Neuron (in vitro differentiated cells): ENCODE results near the gene ZMYM5.
A peak's percentile ranks its signal among the peaks of the same experiment; 100 is the strongest.
"Not testable (repeated sequence)": the region's sequence is repeated elsewhere in the genome, so short reads cannot be mapped to it uniquely, and the experiment has no call there.

ENCODE experiments used
- H2AFZ ChIP-seq: one replicate; pipeline ENCODE4 v1.6.1; 2013; ENCODE audit warnings: low read depth, mild to moderate bottlenecking, inconsistent platforms, low read length, moderate library complexity
- H3K27me3 ChIP-seq: one replicate; pipeline ENCODE4 v1.6.1; 2013; ENCODE audit warnings: low read length; ENCODE audit not compliant: insufficient read depth
- H3K36me3 ChIP-seq: one replicate; pipeline ENCODE4 v1.6.1; 2013; ENCODE audit warnings: low read length; ENCODE audit not compliant: insufficient read depth
- H3K4me1 ChIP-seq: one replicate; pipeline ENCODE4 v1.6.1; 2013; ENCODE audit warnings: low read length; ENCODE audit not compliant: insufficient read depth
- H3K4me3 ChIP-seq: 2 replicates; pipeline ENCODE4 v1.5.1; 2013; ENCODE audit warnings: mild to moderate bottlenecking, low read length, moderate library complexity
- H3K9me3 ChIP-seq: one replicate; pipeline ENCODE4 v1.6.1; 2013; ENCODE audit warnings: low read length

ZMYM5 gene

DNA sequence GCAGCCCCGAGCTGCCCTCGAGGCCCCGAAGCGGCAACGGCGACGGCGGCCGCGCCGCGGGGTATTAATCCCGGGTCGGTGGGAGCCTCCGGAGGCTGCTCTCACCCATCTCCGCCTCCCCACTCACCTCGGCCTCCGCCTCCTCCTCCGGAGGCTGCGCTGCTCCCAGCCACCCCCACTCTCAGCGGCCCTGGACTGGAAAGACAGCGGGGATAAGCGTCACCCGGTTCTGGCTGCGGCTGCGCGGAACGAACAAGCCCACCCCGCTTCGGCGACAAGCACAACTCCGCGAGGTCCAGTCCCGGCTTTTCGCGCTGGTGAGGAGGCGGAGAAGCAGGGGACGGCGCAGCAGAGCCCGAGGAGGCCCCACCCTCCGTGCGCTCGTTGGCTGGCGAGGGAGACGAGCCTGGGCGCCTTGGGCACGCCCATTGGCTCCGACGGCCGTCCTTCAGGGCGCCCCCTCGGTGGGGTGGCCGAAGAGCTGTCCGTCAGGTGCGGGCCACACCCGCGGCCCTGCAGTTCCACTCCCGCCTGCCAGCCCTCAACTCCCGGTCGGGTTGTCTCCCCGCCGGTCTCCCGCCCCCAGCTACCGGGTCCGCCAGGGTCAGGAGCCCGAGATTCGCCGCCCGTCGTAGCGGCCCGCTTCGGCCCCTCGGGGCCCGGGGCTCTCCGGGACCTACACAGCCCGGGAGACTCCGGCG is at the start of gene ZMYM5:
ZMYM5 (minus strand) TSS at position 327 of the 701 bp plus-strand sequence. CDS start 11,469 bp downstream, outside the sequence.
- H3K36me3 ChIP-seq: peaks cover 7% of the 10 kb centered on the region
- H3K4me3 ChIP-seq: peak within 1 kb of the TSS; percentile 97
- H3K27me3 ChIP-seq: no peaks in the 10 kb centered on the region
- H2AFZ ChIP-seq: peak within 1 kb of the TSS; percentile 77
- no peaks in the 10 kb centered on the region for H3K9me3 ChIP-seq
- H3K4me1 ChIP-seq: peaks cover 23% of the 10 kb centered on the region

DNA sequence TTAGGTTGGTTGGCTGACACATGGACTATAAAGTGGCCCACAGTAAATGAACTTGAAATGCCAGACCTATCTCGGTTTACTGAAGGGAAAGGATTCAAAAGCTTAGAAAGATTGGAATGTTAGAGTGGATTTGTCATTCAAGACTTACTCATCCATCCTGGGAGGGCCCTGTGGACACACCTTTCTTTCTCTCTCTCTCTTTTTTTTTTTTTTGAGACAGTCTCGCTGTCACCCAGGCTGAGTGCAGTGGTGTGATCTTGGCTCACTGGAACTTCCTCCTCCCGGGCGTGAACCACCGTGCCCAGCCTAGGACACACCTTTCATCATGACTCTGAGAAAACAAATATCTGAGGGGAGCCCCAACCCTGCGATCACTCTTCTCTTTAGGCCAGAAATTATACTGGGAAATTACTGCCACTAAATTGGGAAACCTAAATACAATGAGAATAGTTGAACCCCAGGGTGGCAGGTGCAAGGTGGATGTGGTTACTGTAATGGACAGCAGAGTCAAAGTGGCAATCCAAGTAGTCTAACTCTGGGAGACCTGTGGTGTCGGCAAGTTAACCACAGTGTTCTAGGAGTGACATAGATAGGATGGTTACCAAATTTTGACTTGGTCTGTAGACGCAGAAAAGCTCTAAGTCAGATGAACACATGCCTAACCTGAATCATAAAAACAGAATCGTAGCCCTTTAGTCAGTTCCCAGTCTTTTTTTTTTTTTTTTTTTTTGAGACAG is 47.1 kb upstream of the ZMYM5 start:
- no peaks in the 10 kb centered on the region for H3K27me3 ChIP-seq

DNA sequence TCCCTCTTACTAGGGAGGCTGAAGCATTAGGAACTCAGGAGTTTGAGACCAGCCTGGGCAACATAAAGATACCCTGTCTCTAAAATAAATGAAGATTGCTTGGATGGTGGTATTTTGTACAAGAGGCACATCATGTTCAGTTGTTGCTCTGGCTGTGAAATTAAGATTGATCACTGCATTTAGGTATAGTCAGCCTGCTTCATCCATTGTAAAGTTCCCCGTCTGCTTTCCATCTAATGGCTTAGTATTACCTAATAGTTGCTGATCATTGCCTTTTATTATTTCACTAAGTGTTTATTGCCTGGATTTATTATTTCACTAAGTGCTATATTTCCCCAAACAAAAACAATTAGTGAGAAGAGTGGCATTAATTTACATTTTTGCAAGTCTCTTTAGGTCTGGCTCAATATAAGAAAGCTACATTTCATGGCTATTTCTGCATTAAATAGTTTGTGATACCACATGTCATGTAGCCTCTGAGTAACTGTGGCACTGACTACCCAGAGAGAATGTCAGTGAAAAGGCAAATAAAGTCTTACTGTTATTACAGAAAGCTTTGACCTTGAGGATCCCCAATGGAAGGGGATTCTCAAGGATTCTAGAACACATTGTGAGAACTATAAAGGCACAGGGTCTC is 45.0 kb upstream of the ZMYM5 start:
- Histone ChIP-seq H3K4me3 (no peak overlapping the region), H3K27me3 (no peaks in the 10 kb centered on the region), H3K36me3 (no peaks in the 10 kb centered on the region), H3K9me3 (no peaks in the 10 kb centered on the region), H3K4me1 (no peaks in the 10 kb centered on the region), H2AFZ (no peak overlapping the region)

More for the DNA sequence above, 47.1 kb upstream of the ZMYM5 start:
- Histone ChIP-seq H3K9me3 (no peaks in the 10 kb centered on the region), H2AFZ (no peak overlapping the region), H3K4me1 (no peaks in the 10 kb centered on the region), H3K36me3 (no peaks in the 10 kb centered on the region), H3K4me3 (no peak overlapping the region)

DNA sequence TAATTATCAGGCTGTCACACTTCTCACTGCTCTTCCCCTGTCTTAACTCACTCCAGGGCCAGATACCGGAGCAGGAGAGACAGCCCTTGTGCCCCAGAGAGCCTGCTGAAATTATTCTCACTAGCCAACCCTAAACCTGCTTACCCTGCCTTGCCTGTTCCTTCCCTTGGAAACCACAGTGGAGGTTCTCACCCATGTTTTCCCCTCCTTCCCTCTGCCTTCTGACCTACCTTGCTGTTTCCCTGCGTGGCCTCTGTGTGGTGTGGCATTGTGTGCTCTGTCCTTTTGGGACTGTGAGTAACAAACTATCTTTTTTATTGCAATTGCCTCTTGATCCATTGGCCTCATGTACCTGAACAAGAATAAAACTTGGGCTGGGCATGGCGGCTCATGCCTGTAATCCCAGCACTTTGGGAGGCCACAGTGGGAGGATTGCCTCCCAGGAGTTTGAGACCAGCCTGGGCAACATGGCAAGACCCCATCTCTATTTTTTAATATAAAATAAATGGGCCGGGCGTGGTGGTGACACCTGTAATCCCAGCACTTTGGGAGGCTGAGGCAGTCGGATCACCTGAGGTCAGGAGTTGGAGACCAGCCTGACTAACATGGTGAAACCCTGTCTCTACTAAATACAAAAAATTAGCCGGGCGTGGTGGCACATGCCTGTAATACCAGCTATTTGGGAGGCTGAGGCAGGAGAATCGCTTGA is 42.2 kb upstream of the ZMYM5 start:
- not testable (repeated sequence) for H3K4me3 ChIP-seq, H3K27me3 ChIP-seq, H3K9me3 ChIP-seq, H3K4me1 ChIP-seq, H3K36me3 ChIP-seq, H2AFZ ChIP-seq

GRCh38 chr13:19890030-19890429 is 26.6 kb upstream of the ZMYM5 start:
- Histone ChIP-seq H3K9me3 (no peaks in the 10 kb centered on the region), H3K4me3 (no peak overlapping the region), H3K4me1 (no peaks in the 10 kb centered on the region), H3K27me3 (no peaks in the 10 kb centered on the region), H3K36me3 (no peaks in the 10 kb centered on the region), H2AFZ (no peak overlapping the region)

GRCh38 chr13:19888799-19889198 is 25.4 kb upstream of the ZMYM5 start:
- H2AFZ ChIP-seq: no peak overlapping the region

GRCh38 chr13:19882231-19882630 is 18.8 kb upstream of the ZMYM5 start:
- Histone ChIP-seq H3K27me3 (no peaks in the 10 kb centered on the region), H3K4me1 (no peaks in the 10 kb centered on the region), H3K36me3 (no peaks in the 10 kb centered on the region), H3K9me3 (no peaks in the 10 kb centered on the region), H3K4me3 (no peak overlapping the region), H2AFZ (no peak overlapping the region)

More at GRCh38 chr13:19888799-19889198, 25.4 kb upstream of the ZMYM5 start:
- H3K4me1 ChIP-seq: no peaks in the 10 kb centered on the region
- H3K9me3 ChIP-seq: no peaks in the 10 kb centered on the region
- H3K27me3 ChIP-seq: no peaks in the 10 kb centered on the region
- no peaks in the 10 kb centered on the region for H3K36me3 ChIP-seq
- H3K4me3 ChIP-seq: no peak overlapping the region

DNA sequence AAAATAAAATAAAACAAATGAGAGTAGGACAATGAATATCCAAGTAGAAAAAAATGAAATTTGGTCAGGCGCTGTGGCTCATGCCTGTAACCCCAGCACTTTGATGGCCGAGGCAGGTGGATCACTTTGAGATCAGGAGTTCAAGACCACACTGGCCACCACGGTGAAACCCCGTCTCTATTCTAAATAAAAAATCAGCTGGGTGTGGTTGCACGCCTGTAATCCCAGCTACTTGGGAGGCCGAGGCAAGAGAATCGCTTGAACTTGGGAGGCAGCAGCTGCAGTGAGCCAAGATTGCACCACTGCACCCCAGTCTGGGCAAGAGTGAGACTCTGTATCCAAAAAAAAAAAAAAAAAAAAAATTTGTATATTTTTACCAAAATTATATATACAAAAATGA is 18.2 kb upstream of the ZMYM5 start:
- no peaks in the 10 kb centered on the region for H3K9me3 ChIP-seq
- H3K4me3 ChIP-seq: no peak overlapping the region
- H3K4me1 ChIP-seq: no peaks in the 10 kb centered on the region
- no peaks in the 10 kb centered on the region for H3K27me3 ChIP-seq
- no peak overlapping the region for H2AFZ ChIP-seq
- H3K36me3 ChIP-seq: no peaks in the 10 kb centered on the region

GRCh38 chr13:19864746-19865309 is 1.4 kb upstream of the ZMYM5 start:
- Histone ChIP-seq H3K4me3 (peak overlapping the region; percentile 97), H3K9me3 (no peaks in the 10 kb centered on the region), H3K36me3 (peaks cover 2% of the 10 kb centered on the region), H3K27me3 (no peaks in the 10 kb centered on the region), H2AFZ (peak overlapping the region; percentile 77), H3K4me1 (peaks cover 23% of the 10 kb centered on the region)

GRCh38 chr13:19864024-19864745 is 736 bp upstream of the ZMYM5 start:
- Histone ChIP-seq H3K36me3 (peaks cover 2% of the 10 kb centered on the region), H3K4me3 (peak overlapping the region; percentile 97), H2AFZ (peak overlapping the region; percentile 77), H3K27me3 (no peaks in the 10 kb centered on the region), H3K9me3 (no peaks in the 10 kb centered on the region), H3K4me1 (peaks cover 23% of the 10 kb centered on the region)

DNA sequence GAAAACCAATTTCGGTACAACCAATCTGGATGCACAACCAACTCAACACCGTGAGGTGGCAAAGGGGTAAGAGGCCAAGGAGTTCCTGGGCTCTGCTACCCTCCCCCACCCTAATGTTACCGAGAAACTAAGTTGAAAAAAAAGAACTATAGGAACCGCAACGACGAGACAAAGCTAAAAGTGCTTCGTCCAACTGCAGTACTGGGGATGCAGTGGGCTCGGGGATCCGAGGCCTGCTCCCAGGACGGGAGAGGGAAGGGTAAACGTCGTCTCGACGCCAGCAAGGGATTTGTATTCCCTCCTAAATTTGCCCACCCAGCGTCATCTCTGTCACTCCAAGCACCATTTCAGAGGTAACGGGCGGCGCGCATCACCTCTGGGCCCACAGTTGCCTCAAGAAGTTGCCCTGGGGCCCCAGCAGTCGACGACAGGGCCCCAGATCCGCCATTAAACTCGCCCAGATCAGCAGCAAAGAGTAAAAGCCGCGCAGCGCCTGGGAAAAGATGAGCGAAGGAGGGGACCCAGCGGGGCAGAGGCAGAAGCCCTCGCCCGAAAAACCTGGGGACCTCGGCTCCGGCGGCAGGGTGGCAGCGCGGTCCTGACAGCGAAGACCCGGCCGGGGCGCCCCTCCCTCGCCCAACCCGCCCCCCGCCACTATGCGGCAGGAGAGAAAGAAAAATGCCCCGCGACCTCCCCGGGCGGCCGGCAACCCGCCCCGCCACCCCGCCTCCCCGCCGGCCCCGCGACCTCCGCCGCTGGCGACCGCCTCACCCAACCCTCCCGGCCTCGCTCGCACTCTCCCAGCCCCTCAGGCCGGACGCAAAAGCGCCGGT is 752 bp downstream of the ZMYM5 start:
- peaks cover 23% of the 10 kb centered on the region for H3K4me1 ChIP-seq
- H3K4me3 ChIP-seq: peak overlapping the region; percentile 97
- H3K36me3 ChIP-seq: peaks cover 10% of the 10 kb centered on the region
- H3K27me3 ChIP-seq: no peaks in the 10 kb centered on the region
- peaks cover under 1% of the 10 kb centered on the region for H3K9me3 ChIP-seq
- peak overlapping the region; percentile 70 for H2AFZ ChIP-seq
